Measurements from ENCODE around the gene ADAMTS16. TPM values are rescaled to one million over a fixed set of nuclear protein-coding genes. Genes with fewer than 3 reads are reported as not detected.

Gene ADAMTS16
- total and polyA plus RNA-seq, 3 experiments from 2014 or later = not detected

DNA sequence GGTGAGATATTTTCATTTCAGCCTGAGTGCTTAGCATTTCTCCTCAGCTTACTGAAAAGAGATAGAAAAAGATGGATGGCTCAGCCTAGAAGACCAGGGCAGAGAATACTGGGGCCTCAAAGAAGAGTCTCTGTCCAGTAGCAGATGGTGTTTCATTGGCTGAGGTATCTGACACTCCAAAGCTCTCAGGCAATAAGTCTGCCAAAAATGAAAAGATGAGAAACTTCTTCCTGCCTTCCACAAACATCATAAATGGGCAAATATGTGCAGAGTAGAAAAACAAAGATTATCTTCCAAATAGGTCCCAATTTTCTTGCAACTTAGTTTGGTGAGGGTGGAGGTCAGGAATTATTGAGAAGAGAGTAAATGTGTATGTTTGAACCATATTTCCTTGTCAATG, 195.0 kb downstream of the ADAMTS16 start:
- H3K4me3 ChIP-seq (ENCODE audit: low read length) = no peak overlapping the region
- no peaks in the 10 kb centered on the region for H3K4me1 ChIP-seq (ENCODE audit: insufficient read depth, low read length)
- H3K4me1 Mint-ChIP-seq = no peaks in the 10 kb centered on the region
- H3K27me3 ChIP-seq (ENCODE audit: insufficient read depth, low read length, poor library complexity, severe bottlenecking) = no peaks in the 10 kb centered on the region
- no peak overlapping the region for H3K27ac ChIP-seq (ENCODE audit: low read depth, low read length)
- ChIA-PET POLR2A (no interaction called here), CTCF (no interaction called here)
- H3K4me3 Mint-ChIP-seq = no peak overlapping the region
- H3K36me3 ChIP-seq (ENCODE audit: insufficient read depth, low read length) = no peaks in the 10 kb centered on the region
- peaks cover 0 to 22% (median 7%) of the 10 kb centered on the region in 5 donors for H3K9me3 Mint-ChIP-seq
- peaks cover 0 to 3% of the 10 kb centered on the region in 2 donors for H3K27me3 Mint-ChIP-seq
- no peaks in the 10 kb centered on the region for H3K9me3 ChIP-seq (ENCODE audit: low read length)
- no peak for DNase-seq
- peaks cover 0 to 12% (median 0%) of the 10 kb centered on the region in 3 donors for H3K36me3 Mint-ChIP-seq
- H3K27ac Mint-ChIP-seq = no peak overlapping the region

DNA sequence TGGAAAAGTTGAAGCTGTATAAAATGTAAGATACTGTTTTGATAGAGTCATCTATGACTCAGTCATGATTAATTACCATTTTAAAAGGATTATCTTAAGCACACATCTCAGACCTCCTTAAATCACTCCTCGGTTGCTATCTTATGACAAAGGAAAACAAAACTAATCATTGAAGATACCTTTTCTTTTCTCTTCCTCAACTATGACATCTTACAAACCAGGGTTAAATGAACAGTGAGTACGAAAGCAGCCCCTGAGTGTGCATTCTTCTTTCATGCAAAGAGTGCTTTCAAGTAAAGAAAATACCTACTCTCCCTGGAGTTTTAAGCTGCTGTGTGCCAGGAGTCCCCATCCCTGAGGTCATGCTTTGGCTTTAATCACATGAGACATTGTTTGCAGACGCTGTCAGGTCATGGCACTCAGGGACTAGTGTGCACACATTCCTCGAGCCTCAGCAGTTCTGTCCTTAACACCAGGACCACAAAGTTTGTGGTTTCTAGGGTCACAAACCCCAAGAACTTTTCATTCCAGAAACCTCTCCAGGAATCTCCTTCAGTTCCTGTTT, 195.7 kb downstream of the ADAMTS16 start:
- ChIA-PET CTCF (no interaction called here), POLR2A (no interaction called here)
- H3K36me3 ChIP-seq (ENCODE audit: insufficient read depth, low read length) = no peaks in the 10 kb centered on the region
- H3K27ac Mint-ChIP-seq = no peak overlapping the region
- no peak for DNase-seq
- peaks cover 0 to 17% (median 6%) of the 10 kb centered on the region in 5 donors for H3K9me3 Mint-ChIP-seq
- no peaks in the 10 kb centered on the region for H3K27me3 ChIP-seq (ENCODE audit: insufficient read depth, low read length, poor library complexity, severe bottlenecking)
- H3K4me3 ChIP-seq (ENCODE audit: low read length) = no peak overlapping the region
- H3K4me1 ChIP-seq (ENCODE audit: insufficient read depth, low read length) = no peaks in the 10 kb centered on the region
- H3K27me3 Mint-ChIP-seq = peaks cover 0 to 3% of the 10 kb centered on the region in 2 donors
- H3K27ac ChIP-seq (ENCODE audit: low read depth, low read length) = no peak overlapping the region
- peaks cover 0 to 11% (median 0%) of the 10 kb centered on the region in 3 donors for H3K36me3 Mint-ChIP-seq
- H3K4me1 Mint-ChIP-seq = no peaks in the 10 kb centered on the region
- no peaks in the 10 kb centered on the region for H3K9me3 ChIP-seq (ENCODE audit: low read length)
- H3K4me3 Mint-ChIP-seq = no peak overlapping the region

DNA sequence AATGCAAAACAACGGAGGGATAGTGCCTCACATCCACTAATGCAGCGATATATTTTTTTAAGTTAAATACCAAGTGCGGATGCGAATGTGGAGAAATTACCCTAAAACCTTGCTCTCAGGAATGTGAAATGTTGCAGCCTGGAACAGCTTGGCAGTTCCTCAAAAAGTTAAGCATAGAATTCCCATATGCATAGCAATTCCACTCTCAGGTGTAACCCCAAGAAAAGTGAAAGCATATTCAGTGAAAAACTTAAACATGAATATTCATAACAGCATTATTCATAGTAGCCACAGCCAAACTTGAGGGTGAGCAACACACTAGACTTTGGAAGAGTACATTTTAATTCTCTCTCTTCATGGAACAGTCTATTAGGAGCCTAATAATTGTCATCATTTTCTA, 199.1 kb downstream of the ADAMTS16 start:
- no peak overlapping the region for H3K4me3 Mint-ChIP-seq
- no peak overlapping the region for H3K27ac Mint-ChIP-seq
- no peak overlapping the region for H3K27ac ChIP-seq (ENCODE audit: low read depth, low read length)
- H3K4me1 Mint-ChIP-seq = no peaks in the 10 kb centered on the region
- H3K36me3 ChIP-seq (ENCODE audit: insufficient read depth, low read length) = no peaks in the 10 kb centered on the region
- no peaks in the 10 kb centered on the region for H3K9me3 ChIP-seq (ENCODE audit: low read length)
- DNase-seq = no peak
- POLR2A ChIA-PET = no interaction called here
- no peaks in the 10 kb centered on the region for H3K27me3 ChIP-seq (ENCODE audit: insufficient read depth, low read length, poor library complexity, severe bottlenecking)
- H3K4me3 ChIP-seq (ENCODE audit: low read length) = no peak overlapping the region
- no peaks in the 10 kb centered on the region for H3K4me1 ChIP-seq (ENCODE audit: insufficient read depth, low read length)
- H3K9me3 Mint-ChIP-seq = peaks cover 0 to 18% (median 6%) of the 10 kb centered on the region in 5 donors
- H3K36me3 Mint-ChIP-seq = peaks cover 0 to 10% (median 0%) of the 10 kb centered on the region in 3 donors
- CTCF ChIA-PET = no interaction called here
- H3K27me3 Mint-ChIP-seq = peaks cover 9 to 10% of the 10 kb centered on the region in 2 donors

DNA sequence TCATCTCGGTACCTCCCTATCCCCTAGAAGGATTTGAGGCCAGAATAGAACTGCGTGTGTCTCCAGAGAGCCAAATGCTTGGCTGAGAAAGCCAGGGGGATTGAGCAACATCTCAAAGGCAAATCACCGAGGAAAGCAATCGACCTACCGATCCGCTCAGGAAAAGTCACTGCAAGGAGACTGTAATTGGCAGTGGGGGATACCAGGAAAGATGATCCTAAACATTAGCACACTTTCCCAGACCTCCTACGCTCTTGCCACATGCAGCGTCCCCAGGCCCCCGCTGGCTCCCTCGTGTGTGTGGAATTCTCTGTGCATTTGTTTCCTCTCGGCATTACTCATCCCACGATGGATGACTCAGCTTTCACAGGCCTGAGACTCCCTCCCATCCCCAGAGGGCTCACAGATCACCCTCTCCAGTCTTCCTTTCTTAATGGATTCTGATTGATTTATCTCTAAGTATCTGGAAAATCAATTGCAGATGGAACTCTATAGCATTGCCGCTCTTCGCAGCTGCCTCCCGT, 200.1 kb downstream of the ADAMTS16 start:
- ChIA-PET POLR2A (interaction anchor here (0.6 kb wide), 1 partner anchor 940 kb away, joined by 4 read pairs; no protein-coding TSS in a partner anchor), CTCF (no interaction called here)
- peaks cover 0 to 5% (median 0%) of the 10 kb centered on the region in 3 donors for H3K36me3 Mint-ChIP-seq
- H3K27ac Mint-ChIP-seq = no peak overlapping the region
- H3K4me3 Mint-ChIP-seq = no peak overlapping the region
- Histone ChIP-seq H3K4me1 (ENCODE audit: insufficient read depth, low read length) (no peaks in the 10 kb centered on the region), H3K36me3 (ENCODE audit: insufficient read depth, low read length) (no peaks in the 10 kb centered on the region), H3K4me3 (ENCODE audit: low read length) (no peak overlapping the region), H3K27me3 (ENCODE audit: insufficient read depth, low read length, poor library complexity, severe bottlenecking) (no peaks in the 10 kb centered on the region), H3K27ac (ENCODE audit: low read depth, low read length) (no peak overlapping the region), H3K9me3 (ENCODE audit: low read length) (no peaks in the 10 kb centered on the region)
- peaks cover 0 to 21% (median 2%) of the 10 kb centered on the region in 5 donors for H3K9me3 Mint-ChIP-seq
- no peak for DNase-seq
- H3K4me1 Mint-ChIP-seq = peaks cover 0 to 3% (median 0%) of the 10 kb centered on the region in 3 donors
- peaks cover 11 to 13% of the 10 kb centered on the region in 2 donors for H3K27me3 Mint-ChIP-seq

DNA sequence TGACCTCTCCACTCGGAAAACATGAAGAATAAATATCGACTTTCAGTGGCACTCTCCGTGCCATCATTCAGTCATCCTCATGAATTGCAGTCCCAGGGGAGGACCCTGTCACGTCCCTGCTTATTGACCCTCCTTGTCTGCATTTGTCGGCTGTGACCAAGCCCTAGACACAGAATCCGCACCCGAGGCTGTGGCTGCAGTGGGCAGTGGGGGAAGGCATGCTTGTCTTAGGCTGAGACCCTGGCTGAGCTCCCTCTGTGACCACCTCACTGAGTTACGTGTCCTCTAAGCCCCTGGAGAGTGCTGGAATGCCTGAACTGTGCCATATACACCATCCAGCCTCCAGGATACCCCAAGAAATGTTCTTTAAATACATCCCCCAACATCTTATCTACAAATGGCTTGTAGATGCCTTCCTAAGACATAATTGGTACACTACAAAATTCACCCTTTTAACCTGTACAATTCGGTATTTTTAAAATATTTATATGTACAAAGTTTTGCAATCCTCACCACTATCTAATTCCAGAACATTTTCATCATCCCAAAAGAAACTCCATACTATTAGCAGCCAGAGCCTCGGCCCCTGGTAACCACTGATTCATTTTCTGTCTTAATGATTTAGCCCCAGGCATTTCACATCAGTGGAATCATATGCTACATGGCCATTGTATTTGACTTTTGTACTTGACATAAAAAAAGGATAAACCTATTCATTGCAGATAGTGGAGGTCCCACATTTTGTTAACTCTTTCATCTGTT, 201.6 kb downstream of the ADAMTS16 start:
- Histone ChIP-seq H3K9me3 (ENCODE audit: low read length) (no peaks in the 10 kb centered on the region), H3K4me1 (ENCODE audit: insufficient read depth, low read length) (no peaks in the 10 kb centered on the region), H3K27ac (ENCODE audit: low read depth, low read length) (no peak overlapping the region), H3K36me3 (ENCODE audit: insufficient read depth, low read length) (no peaks in the 10 kb centered on the region), H3K27me3 (ENCODE audit: insufficient read depth, low read length, poor library complexity, severe bottlenecking) (no peaks in the 10 kb centered on the region), H3K4me3 (ENCODE audit: low read length) (no peak overlapping the region)
- Mint-ChIP-seq H3K27ac (no peak overlapping the region), H3K27me3 (peaks cover 11 to 15% of the 10 kb centered on the region in 2 donors), H3K4me3 (no peak overlapping the region), H3K9me3 (peaks cover 0 to 19% (median 4%) of the 10 kb centered on the region in 5 donors), H3K36me3 (peaks cover 0 to 8% (median 0%) of the 10 kb centered on the region in 3 donors), H3K4me1 (peaks cover 0 to 4% (median 0%) of the 10 kb centered on the region in 3 donors)
- ChIA-PET POLR2A (no interaction called here), CTCF (no interaction called here)
- DNase-seq = no peak

DNA sequence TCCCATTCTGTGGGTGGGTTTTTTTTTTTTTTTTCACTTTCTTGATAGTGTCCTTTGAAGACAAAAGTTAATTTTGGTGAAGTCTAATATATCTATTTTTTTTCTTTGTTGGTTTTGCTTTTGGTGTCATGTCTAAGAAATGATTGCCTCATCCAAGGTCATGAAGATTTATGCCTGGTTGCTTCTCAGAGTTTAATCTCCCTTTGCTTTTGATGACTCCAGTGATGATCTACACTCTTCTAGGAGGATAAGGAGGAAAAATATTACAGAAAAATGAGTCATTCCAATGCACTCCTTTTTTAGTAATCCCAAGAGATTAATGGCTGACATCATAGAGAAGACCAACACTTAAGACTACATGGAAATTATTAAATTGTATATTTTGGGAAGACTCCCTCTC, 202.7 kb downstream of the ADAMTS16 start:
- H3K27ac Mint-ChIP-seq = no peak overlapping the region
- no peaks in the 10 kb centered on the region for H3K36me3 ChIP-seq (ENCODE audit: insufficient read depth, low read length)
- DNase-seq = no peak
- H3K36me3 Mint-ChIP-seq = peaks cover 0 to 10% (median 0%) of the 10 kb centered on the region in 3 donors
- H3K27ac ChIP-seq (ENCODE audit: low read depth, low read length) = no peak overlapping the region
- peaks cover 4 to 10% (median 8%) of the 10 kb centered on the region in 3 donors for H3K4me1 Mint-ChIP-seq
- H3K4me1 ChIP-seq (ENCODE audit: insufficient read depth, low read length) = no peaks in the 10 kb centered on the region
- H3K9me3 ChIP-seq (ENCODE audit: low read length) = no peaks in the 10 kb centered on the region
- H3K9me3 Mint-ChIP-seq = peaks cover 0 to 15% (median 4%) of the 10 kb centered on the region in 5 donors
- no peak overlapping the region for H3K4me3 Mint-ChIP-seq
- peaks cover 10 to 18% of the 10 kb centered on the region in 2 donors for H3K27me3 Mint-ChIP-seq
- H3K4me3 ChIP-seq (ENCODE audit: low read length) = no peak overlapping the region
- no peaks in the 10 kb centered on the region for H3K27me3 ChIP-seq (ENCODE audit: insufficient read depth, low read length, poor library complexity, severe bottlenecking)
- CTCF ChIA-PET = no interaction called here
- POLR2A ChIA-PET = no interaction called here

DNA sequence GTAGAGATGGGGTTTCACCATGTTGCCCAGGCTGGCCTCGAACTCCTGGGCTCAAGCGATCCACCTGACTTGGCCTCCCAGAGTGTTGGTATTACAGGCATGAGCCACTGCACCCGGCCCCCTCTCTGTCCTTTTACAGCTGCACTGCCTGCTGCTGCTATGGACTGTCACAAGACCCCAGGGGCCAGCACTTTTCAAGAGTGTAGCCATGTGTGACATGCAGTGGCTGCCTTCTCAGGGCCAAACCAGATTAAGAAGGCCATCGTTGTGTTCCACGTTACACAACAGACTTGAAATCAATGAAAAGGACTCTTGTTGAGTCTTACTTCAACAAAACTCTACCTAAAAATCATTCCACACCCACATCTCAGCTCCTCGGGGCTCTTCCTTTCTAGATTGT, 203.4 kb downstream of the ADAMTS16 start:
- no peak overlapping the region for H3K4me3 ChIP-seq (ENCODE audit: low read length)
- H3K4me1 Mint-ChIP-seq = peaks cover 12 to 16% (median 14%) of the 10 kb centered on the region in 3 donors
- H3K36me3 Mint-ChIP-seq = peaks cover 0 to 10% (median 0%) of the 10 kb centered on the region in 3 donors
- no peak overlapping the region for H3K27ac ChIP-seq (ENCODE audit: low read depth, low read length)
- no peaks in the 10 kb centered on the region for H3K36me3 ChIP-seq (ENCODE audit: insufficient read depth, low read length)
- no peak for DNase-seq
- no peak overlapping the region for H3K4me3 Mint-ChIP-seq
- CTCF ChIA-PET = no interaction called here
- peaks cover 0 to 15% (median 4%) of the 10 kb centered on the region in 5 donors for H3K9me3 Mint-ChIP-seq
- POLR2A ChIA-PET = no interaction called here
- peak overlapping the region in 1 of 8 donors; percentile 36 for H3K27ac Mint-ChIP-seq
- H3K27me3 Mint-ChIP-seq = peaks cover 10 to 22% of the 10 kb centered on the region in 2 donors
- H3K27me3 ChIP-seq (ENCODE audit: insufficient read depth, low read length, poor library complexity, severe bottlenecking) = no peaks in the 10 kb centered on the region
- no peaks in the 10 kb centered on the region for H3K4me1 ChIP-seq (ENCODE audit: insufficient read depth, low read length)
- H3K9me3 ChIP-seq (ENCODE audit: low read length) = no peaks in the 10 kb centered on the region

DNA sequence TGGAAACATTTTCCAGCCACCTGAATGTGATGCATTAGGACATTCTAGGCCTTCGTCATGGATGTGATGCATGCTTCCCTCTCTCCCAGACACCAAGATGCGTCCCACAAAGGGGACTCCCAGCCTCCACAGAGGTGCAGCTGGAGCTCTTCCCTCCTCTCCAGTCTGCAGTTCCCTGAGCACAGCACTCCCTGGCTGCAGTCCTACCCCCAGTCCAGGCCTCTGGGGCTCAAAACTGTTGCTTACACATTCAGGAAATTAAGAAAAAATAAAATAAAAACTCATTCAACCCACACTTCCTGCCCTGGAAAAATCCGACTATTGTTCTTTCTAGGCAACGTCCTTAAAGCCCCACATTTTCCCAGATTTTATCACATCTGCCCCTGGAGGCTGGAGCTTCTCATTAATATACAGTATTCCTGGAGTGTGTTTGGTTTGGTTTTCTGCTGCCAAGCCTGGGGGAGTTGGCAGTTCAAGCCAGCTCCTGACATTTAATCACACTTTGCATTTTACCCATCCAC, 204.0 kb downstream of the ADAMTS16 start:
- CTCF ChIA-PET = interaction anchor here (0.9 kb wide), 1 partner anchor 25 kb away, joined by 3 read pairs; no protein-coding TSS in a partner anchor
- Mint-ChIP-seq H3K4me3 (no peak overlapping the region), H3K36me3 (peaks cover 0 to 10% (median 0%) of the 10 kb centered on the region in 3 donors), H3K4me1 (peaks cover 14 to 16% (median 14%) of the 10 kb centered on the region in 3 donors), H3K27ac (peak overlapping the region in 1 of 8 donors; percentile 36), H3K9me3 (peaks cover 0 to 16% (median 2%) of the 10 kb centered on the region in 5 donors), H3K27me3 (peaks cover 11 to 23% of the 10 kb centered on the region in 2 donors)
- POLR2A ChIA-PET = no interaction called here
- no peaks in the 10 kb centered on the region for H3K4me1 ChIP-seq (ENCODE audit: insufficient read depth, low read length)
- no peak for DNase-seq
- H3K27me3 ChIP-seq (ENCODE audit: insufficient read depth, low read length, poor library complexity, severe bottlenecking) = no peaks in the 10 kb centered on the region
- no peaks in the 10 kb centered on the region for H3K36me3 ChIP-seq (ENCODE audit: insufficient read depth, low read length)
- no peak overlapping the region for H3K27ac ChIP-seq (ENCODE audit: low read depth, low read length)
- no peaks in the 10 kb centered on the region for H3K9me3 ChIP-seq (ENCODE audit: low read length)
- no peak overlapping the region for H3K4me3 ChIP-seq (ENCODE audit: low read length)

Measured in CD8-positive, alpha-beta memory T cell (primary cell).